ENCODE measurements around the gene MYO9B.
"Not testable (repeated sequence)": the region's sequence is repeated elsewhere in the genome, so short reads cannot be mapped to it uniquely, and the experiment has no call there.

Gene MYO9B

GRCh38 chr19:17149393-17150135, 74.0 kb downstream of the MYO9B start:
- no peak for DNase-seq

- no peak for DNase-seq
Measured at GRCh38 chr19:17153996-17154395, 78.4 kb downstream of the MYO9B start.

- no peak for DNase-seq
Measured at GRCh38 chr19:17155251-17155650, 79.7 kb downstream of the MYO9B start.

GRCh38 chr19:17156296-17156946, 80.8 kb downstream of the MYO9B start:
- DNase-seq = no peak

- no peak for DNase-seq
Measured at GRCh38 chr19:17156947-17157302, 81.3 kb downstream of the MYO9B start.

- no peak for DNase-seq
Measured at GRCh38 chr19:17158584-17158983, 83.0 kb downstream of the MYO9B start.

- DNase-seq = no peak
Measured at GRCh38 chr19:17159466-17160393, 84.2 kb downstream of the MYO9B start.

GRCh38 chr19:17160908-17161307, 85.3 kb downstream of the MYO9B start:
- DNase-seq = no peak

- not testable (repeated sequence) for DNase-seq
Measured at GRCh38 chr19:17162131-17162530, 86.6 kb downstream of the MYO9B start.

GRCh38 chr19:17162580-17162979, 87.0 kb downstream of the MYO9B start:
- DNase-seq = no peak

GRCh38 chr19:17163652-17164051, 88.1 kb downstream of the MYO9B start:
- no peak for DNase-seq

GRCh38 chr19:17164639-17165038, 89.1 kb downstream of the MYO9B start:
- DNase-seq = no peak

- no peak for DNase-seq
Measured at GRCh38 chr19:17165715-17166114, 90.1 kb downstream of the MYO9B start.

GRCh38 chr19:17170538-17171297, 95.1 kb downstream of the MYO9B start:
- no peak for DNase-seq

- no peak for DNase-seq
Measured at GRCh38 chr19:17171874-17172273, 96.3 kb downstream of the MYO9B start.

- DNase-seq = no peak
Measured at GRCh38 chr19:17172624-17173345, 97.2 kb downstream of the MYO9B start.

GRCh38 chr19:17178291-17178690, 102.7 kb downstream of the MYO9B start:
- DNase-seq = no peak

GRCh38 chr19:17180997-17181702, 105.6 kb downstream of the MYO9B start:
- no peak for DNase-seq

- no peak for DNase-seq
Measured at GRCh38 chr19:17183271-17183761, 107.7 kb downstream of the MYO9B start.

GRCh38 chr19:17183858-17184321, 108.3 kb downstream of the MYO9B start:
- peak; percentile 5 for DNase-seq

GRCh38 chr19:17184371-17184841, 108.8 kb downstream of the MYO9B start:
- peak; percentile 19 for DNase-seq

Measured in stimulated activated naive CD4-positive, alpha-beta T cell treated with Interleukin-2 at 50 U/mL for 16 hours (primary cell).